Activated naive CD4-positive, alpha-beta T cell treated with anti-CD3 and anti-CD28 coated beads, Interleukin-2, amount 10 ng/mL, durations not matched to agents 7 days and 5 days (primary cell): ENCODE results near the gene NFE2.

Experiments used
- CTCF ChIA-PET: fragments of 350-600 bp; sonication (Branson Sonifier 250); formaldehyde crosslinking; loops from one replicate; lab custom pipeline; 2021; ENCODE audit warnings: antibody characterized with exemption; lab: Charles Lee
- DNase-seq: peaks from one replicate; pipeline ENCODE4 v3.0.0-alpha.2; 2020
- H3K27ac Mint-ChIP-seq: one replicate; pipeline ENCODE4 v1.8.0; 2021; ENCODE audit warnings: mild to moderate bottlenecking, moderate library complexity, mixed read lengths
- H3K27me3 Mint-ChIP-seq: one replicate; pipeline ENCODE4 v1.8.0; 2021; ENCODE audit warnings: mild to moderate bottlenecking, mixed read lengths
- H3K36me3 Mint-ChIP-seq: one replicate; pipeline ENCODE4 v1.8.0; 2021; ENCODE audit warnings: mixed read lengths
- H3K4me1 Mint-ChIP-seq: one replicate; pipeline ENCODE4 v1.8.0; 2021; ENCODE audit warnings: mixed read lengths
- H3K4me3 Mint-ChIP-seq: one replicate; pipeline ENCODE4 v1.8.0; 2021; ENCODE audit warnings: mild to moderate bottlenecking, moderate library complexity, mixed read lengths
- H3K9me3 Mint-ChIP-seq: one replicate; pipeline ENCODE4 v1.8.0; 2021; ENCODE audit warnings: mixed read lengths

The NFE2 gene

DNA sequence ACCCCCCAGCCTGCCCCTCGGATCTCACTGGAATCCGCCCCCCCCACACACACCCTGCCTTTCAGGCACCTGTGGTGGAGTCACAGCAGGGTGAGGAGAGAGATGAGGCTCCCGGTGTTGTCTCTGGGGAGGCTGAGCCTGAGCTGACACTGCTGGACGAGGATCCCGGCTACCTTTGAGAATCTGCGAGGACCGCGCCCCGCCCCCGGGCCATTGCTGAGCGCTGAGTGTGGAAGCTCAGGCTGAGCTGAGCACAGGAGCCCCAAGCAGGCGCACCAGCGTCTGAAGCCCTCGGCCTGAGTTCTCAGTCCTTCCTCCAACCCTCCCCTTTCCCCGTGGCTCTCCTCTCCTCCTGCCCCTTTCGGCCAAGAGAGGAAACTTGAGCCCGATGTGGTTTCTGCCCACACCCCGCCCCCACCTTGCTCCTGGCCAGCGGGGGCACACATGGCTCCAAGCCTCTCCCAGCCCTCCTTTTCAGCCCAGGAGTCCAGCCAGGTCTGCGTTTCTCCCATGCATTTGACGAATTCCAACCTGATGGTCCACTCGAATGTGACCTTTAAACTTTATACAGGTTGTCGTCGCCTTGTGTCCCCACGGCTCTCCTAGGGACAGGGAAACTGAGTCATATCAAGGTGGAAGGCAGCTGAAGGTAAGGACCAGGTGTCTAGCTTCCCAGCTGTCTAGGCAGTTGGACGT, at the start of gene NFE2:
TSS of gene NFE2 (minus strand) at position 284 of the 696 bp plus-strand sequence. CDS start 5,767 bp downstream, outside the sequence.
- Mint-ChIP-seq H3K9me3 (no peaks in the 10 kb centered on the region), H3K36me3 (no peaks in the 10 kb centered on the region), H3K4me3 (no peak within 1 kb of the TSS), H3K27me3 (peaks cover 91% of the 10 kb centered on the region), H3K4me1 (peaks cover 24% of the 10 kb centered on the region), H3K27ac (no peak within 1 kb of the TSS)
- CTCF ChIA-PET: interaction anchor here (0.6 to 2.2 kb wide), 5 partner anchors 8 to 77 kb away, joined by 3 to 13 read pairs (median 4); no protein-coding TSS in a partner anchor
- peak; percentile 52 for DNase-seq

DNA sequence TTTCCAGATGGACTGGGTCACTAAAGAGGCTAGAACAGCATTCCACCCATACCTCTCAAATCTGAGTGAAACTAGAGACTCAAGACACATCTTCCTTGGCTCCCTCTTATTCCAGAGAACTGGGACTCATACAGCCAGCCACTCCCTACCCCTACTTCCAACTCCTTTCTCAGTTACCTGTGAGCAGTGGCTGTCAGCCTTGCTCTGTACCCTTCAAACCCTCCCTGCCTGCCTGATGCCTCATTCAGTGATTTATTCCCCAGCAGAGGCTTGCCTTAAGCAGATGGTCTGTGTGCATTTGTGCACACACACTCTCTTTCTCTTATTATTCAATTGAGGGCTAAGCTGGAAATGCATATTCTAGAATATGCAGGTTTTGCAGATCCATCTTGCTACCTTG, 48.9 kb upstream of the NFE2 start:
- no peak for DNase-seq
- Mint-ChIP-seq H3K27ac (no peak overlapping the region), H3K9me3 (no peaks in the 10 kb centered on the region), H3K36me3 (peaks cover 51% of the 10 kb centered on the region), H3K4me3 (no peak overlapping the region), H3K4me1 (peaks cover 19% of the 10 kb centered on the region), H3K27me3 (no peaks in the 10 kb centered on the region)
- CTCF ChIA-PET: interaction anchor here (1.5 to 2.3 kb wide), 2 partner anchors 13 to 50 kb away, joined by 5 to 10 read pairs; no protein-coding TSS in a partner anchor

GRCh38 chr12:54349036-54349435, 48.2 kb upstream of the NFE2 start:
- Mint-ChIP-seq H3K9me3 (no peaks in the 10 kb centered on the region), H3K36me3 (peaks cover 53% of the 10 kb centered on the region), H3K4me1 (peaks cover 19% of the 10 kb centered on the region)

GRCh38 chr12:54341378-54342300, 40.8 kb upstream of the NFE2 start:
- Mint-ChIP-seq H3K27ac (peak overlapping the region; percentile 58), H3K4me1 (no peaks in the 10 kb centered on the region), H3K27me3 (no peaks in the 10 kb centered on the region), H3K9me3 (no peaks in the 10 kb centered on the region), H3K4me3 (no peak overlapping the region), H3K36me3 (peaks cover 41% of the 10 kb centered on the region)
- CTCF ChIA-PET: interaction anchor here (1.4 to 2.0 kb wide), 2 partner anchors 19 to 38 kb away, joined by 3 to 9 read pairs; no protein-coding TSS in a partner anchor
- no peak for DNase-seq

More at GRCh38 chr12:54349036-54349435, 48.2 kb upstream of the NFE2 start:
- CTCF ChIA-PET: interaction anchor here (0.8 to 2.3 kb wide), 3 partner anchors 11 to 50 kb away, joined by 3 to 10 read pairs (median 5); no protein-coding TSS in a partner anchor
- Mint-ChIP-seq H3K27ac (no peak overlapping the region), H3K4me3 (no peak overlapping the region), H3K27me3 (no peaks in the 10 kb centered on the region)
- no peak for DNase-seq

DNA sequence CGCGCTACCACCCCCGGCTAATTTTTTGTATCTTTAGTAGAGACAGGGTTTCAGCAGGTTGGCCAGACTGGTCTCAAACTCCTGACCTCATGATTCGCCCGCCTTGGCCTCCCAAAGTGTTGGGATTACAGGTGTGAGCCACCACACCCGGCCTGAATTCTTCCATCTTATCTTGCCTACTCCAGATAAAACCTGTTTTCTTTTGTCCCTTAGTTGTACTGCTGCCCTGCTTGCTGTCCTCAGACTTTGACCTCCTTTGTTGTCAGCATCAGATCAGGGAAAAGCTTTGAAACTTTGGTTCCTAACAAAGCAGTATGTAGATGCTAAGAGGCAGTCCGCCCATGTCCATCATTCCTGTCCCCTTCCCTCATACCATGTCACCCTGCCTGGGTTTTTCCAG, 40.0 kb upstream of the NFE2 start:
- no peak for DNase-seq
- no peaks in the 10 kb centered on the region for H3K27me3 Mint-ChIP-seq
- H3K4me3 Mint-ChIP-seq: no peak overlapping the region
- CTCF ChIA-PET: interaction anchor here (1.4 to 2.0 kb wide), 2 partner anchors 19 to 39 kb away, joined by 3 to 9 read pairs; no protein-coding TSS in a partner anchor
- H3K4me1 Mint-ChIP-seq: peaks cover 3% of the 10 kb centered on the region
- peaks cover 39% of the 10 kb centered on the region for H3K36me3 Mint-ChIP-seq
- H3K9me3 Mint-ChIP-seq: no peaks in the 10 kb centered on the region
- peak overlapping the region; percentile 67 for H3K27ac Mint-ChIP-seq

DNA sequence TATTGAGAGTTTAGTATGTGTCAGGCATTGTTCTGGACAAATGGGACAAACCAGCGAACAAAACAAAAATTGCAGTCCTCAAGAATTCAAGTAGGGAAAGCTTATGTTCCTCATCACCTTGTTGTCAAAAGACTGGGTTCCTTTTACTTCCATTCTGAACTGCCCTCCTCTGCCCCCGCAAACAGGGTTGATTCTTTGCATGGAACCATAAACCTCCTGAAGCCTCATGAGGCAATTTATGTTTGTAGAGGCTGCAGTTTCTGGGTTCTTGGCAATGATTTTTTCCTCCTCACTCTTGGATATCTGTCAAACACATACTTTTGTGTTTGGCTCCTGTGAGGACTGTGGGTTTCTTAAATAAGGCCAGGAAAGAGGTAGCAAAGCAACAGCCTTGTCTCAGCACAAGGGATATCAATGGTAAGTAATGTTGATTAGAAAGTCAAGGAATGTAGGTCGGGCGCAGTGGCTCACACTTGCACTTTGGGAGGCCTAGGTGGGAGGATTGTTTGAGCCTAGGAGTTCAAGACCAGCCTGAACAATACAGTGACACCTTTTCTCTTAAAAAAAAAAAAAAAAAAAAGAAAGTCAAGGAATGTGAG, 38.0 kb upstream of the NFE2 start:
- Mint-ChIP-seq H3K27ac (no peak overlapping the region), H3K4me3 (no peak overlapping the region), H3K27me3 (no peaks in the 10 kb centered on the region), H3K9me3 (no peaks in the 10 kb centered on the region), H3K36me3 (peaks cover 25% of the 10 kb centered on the region), H3K4me1 (peaks cover 3% of the 10 kb centered on the region)
- CTCF ChIA-PET: interaction anchor here (1.5 to 7.2 kb wide), 5 partner anchors 8 to 60 kb away, joined by 3 to 89 read pairs (median 40); no protein-coding TSS in a partner anchor
- DNase-seq: no peak

- H3K9me3 Mint-ChIP-seq: no peaks in the 10 kb centered on the region
- H3K4me3 Mint-ChIP-seq: no peak overlapping the region
- DNase-seq: no peak
- no peak overlapping the region for H3K27ac Mint-ChIP-seq
- peaks cover 10% of the 10 kb centered on the region for H3K4me1 Mint-ChIP-seq
- CTCF ChIA-PET: interaction anchor here (0.7 to 7.2 kb wide), 13 partner anchors 9 to 96 kb away, joined by 3 to 89 read pairs (median 10); partner anchors contain the start of gene COPZ1
- no peaks in the 10 kb centered on the region for H3K27me3 Mint-ChIP-seq
- H3K36me3 Mint-ChIP-seq: peaks cover 19% of the 10 kb centered on the region
Observed at GRCh38 chr12:54337854-54338650, 37.2 kb upstream of the NFE2 start.

DNA sequence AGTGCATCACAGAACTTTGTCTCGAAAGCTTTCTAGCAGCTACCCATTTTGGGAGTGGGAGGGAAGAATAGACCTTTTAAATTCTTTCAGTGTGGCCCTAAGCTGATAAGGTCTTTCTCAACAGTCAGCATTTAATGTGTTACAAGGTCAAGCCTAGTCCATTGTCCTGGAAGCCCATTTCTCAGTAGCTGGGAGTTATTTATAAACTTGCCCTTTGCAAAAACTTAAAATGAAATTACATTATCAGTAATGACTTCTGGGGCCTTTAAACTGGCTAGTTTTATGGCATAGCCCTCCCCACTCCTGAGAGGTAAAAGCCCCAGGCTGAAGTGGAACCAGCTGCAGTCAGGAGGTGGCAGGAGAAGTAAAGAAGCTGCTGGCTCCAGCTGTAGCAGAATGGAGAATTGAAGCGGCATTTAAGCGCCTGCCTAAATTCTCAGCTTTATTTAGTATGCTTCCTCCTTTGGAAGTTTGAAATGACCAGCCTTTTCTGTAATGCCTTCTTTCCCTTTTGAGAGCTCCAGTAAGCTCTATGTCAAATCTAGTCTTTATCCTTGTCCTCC, 36.5 kb upstream of the NFE2 start:
- H3K27me3 Mint-ChIP-seq: no peaks in the 10 kb centered on the region
- H3K4me1 Mint-ChIP-seq: peaks cover 10% of the 10 kb centered on the region
- H3K27ac Mint-ChIP-seq: no peak overlapping the region
- DNase-seq: no peak
- no peak overlapping the region for H3K4me3 Mint-ChIP-seq
- no peaks in the 10 kb centered on the region for H3K9me3 Mint-ChIP-seq
- CTCF ChIA-PET: interaction anchor here (0.7 to 7.2 kb wide), 15 partner anchors 9 to 106 kb away, joined by 3 to 89 read pairs (median 9); partner anchors contain the start of gene COPZ1
- peaks cover 14% of the 10 kb centered on the region for H3K36me3 Mint-ChIP-seq

DNA sequence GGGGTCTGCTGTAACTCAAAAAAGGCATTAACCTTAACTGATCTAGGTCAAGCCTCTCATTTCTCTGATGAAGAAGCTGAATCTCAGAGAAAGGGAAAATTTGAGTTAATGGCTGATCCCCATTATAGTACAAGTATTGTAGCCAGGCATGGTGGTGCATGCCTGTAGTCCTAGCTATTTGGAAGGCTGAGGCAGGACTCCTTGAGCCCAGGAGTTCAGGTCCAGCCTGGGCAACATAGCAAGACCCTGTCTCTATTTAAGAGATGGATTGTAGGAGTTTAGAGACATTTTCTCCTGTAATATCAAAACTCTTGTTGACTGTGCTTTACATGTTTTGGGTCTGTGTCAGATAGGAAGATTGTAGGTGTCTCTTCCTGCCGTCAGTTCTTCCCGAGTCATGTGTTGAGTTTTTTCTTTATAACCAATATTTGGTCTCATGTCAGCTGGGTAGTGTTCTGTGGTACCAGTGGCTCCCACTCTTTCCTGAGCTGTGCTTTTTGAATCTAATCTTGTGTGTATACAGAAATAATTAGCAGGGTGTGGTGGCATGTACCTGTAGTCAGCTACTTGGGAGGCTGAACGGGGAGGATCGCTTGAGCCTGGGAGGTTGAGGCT, 32.7 kb upstream of the NFE2 start:
- H3K27ac Mint-ChIP-seq: no peak overlapping the region
- no peak overlapping the region for H3K4me3 Mint-ChIP-seq
- CTCF ChIA-PET: interaction anchor here (0.7 to 7.2 kb wide), 7 partner anchors 9 to 1678 kb away, joined by 3 to 89 read pairs (median 40); partner anchors contain the start of gene COPZ1
- peaks cover 21% of the 10 kb centered on the region for H3K36me3 Mint-ChIP-seq
- no peaks in the 10 kb centered on the region for H3K27me3 Mint-ChIP-seq
- no peak for DNase-seq
- H3K4me1 Mint-ChIP-seq: peaks cover 43% of the 10 kb centered on the region
- H3K9me3 Mint-ChIP-seq: no peaks in the 10 kb centered on the region

- peak overlapping the region; percentile 71 for H3K27ac Mint-ChIP-seq
- H3K4me3 Mint-ChIP-seq: no peak overlapping the region
Observed at GRCh38 chr12:54331461-54331860, 30.6 kb upstream of the NFE2 start.

GRCh38 chr12:54330442-54330841, 29.6 kb upstream of the NFE2 start:
- H3K4me3 Mint-ChIP-seq: no peak overlapping the region
- H3K4me1 Mint-ChIP-seq: peaks cover 60% of the 10 kb centered on the region
- CTCF ChIA-PET: interaction anchor here (0.8 to 1.1 kb wide), 2 partner anchors 69 to 114 kb away, joined by 3 read pairs; no protein-coding TSS in a partner anchor
- peak overlapping the region; percentile 63 for H3K27ac Mint-ChIP-seq
- DNase-seq: no peak
- H3K9me3 Mint-ChIP-seq: no peaks in the 10 kb centered on the region
- peaks cover 24% of the 10 kb centered on the region for H3K36me3 Mint-ChIP-seq
- no peaks in the 10 kb centered on the region for H3K27me3 Mint-ChIP-seq

More at GRCh38 chr12:54331461-54331860, 30.6 kb upstream of the NFE2 start:
- CTCF ChIA-PET: interaction anchor here (1.1 to 7.1 kb wide), 2 partner anchors 28 to 36 kb away, joined by 4 to 45 read pairs; no protein-coding TSS in a partner anchor
- Mint-ChIP-seq H3K36me3 (peaks cover 24% of the 10 kb centered on the region), H3K9me3 (no peaks in the 10 kb centered on the region), H3K4me1 (peaks cover 58% of the 10 kb centered on the region), H3K27me3 (no peaks in the 10 kb centered on the region)
- no peak for DNase-seq

DNA sequence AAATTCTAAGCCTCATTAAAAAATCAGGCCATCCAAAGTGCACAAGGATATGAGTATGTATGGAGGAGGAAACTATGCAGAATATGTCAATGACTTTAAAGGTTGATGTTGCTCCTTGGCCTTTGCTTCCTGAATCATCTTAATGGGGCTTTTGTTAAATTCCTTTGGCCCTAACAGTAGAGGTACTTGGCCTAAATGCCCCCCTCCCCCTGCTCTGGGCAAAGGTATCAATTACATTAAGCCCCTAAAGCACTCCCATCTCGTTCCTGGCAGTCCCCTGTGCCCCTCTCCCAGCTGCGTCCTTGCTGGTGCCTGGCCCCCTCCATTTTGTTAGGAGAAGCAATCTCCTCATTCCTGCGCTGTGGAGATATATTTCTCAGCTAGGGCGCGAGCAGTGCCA, 28.9 kb upstream of the NFE2 start:
- no peak for DNase-seq
- no peaks in the 10 kb centered on the region for H3K27me3 Mint-ChIP-seq
- no peak overlapping the region for H3K4me3 Mint-ChIP-seq
- H3K36me3 Mint-ChIP-seq: peaks cover 24% of the 10 kb centered on the region
- CTCF ChIA-PET: interaction anchor here (0.8 to 1.1 kb wide), 3 partner anchors 39 to 113 kb away, joined by 3 read pairs; no protein-coding TSS in a partner anchor
- no peaks in the 10 kb centered on the region for H3K9me3 Mint-ChIP-seq
- H3K4me1 Mint-ChIP-seq: peaks cover 66% of the 10 kb centered on the region
- H3K27ac Mint-ChIP-seq: no peak overlapping the region
